ENCODE measurements around the gene NLGN4Y. TPM values are rescaled to one million over a fixed set of nuclear protein-coding genes. Genes with fewer than 3 reads are reported as not detected.
"Not testable (repeated sequence)": the region's sequence is repeated elsewhere in the genome, so short reads cannot be mapped to it uniquely, and the experiment has no call there.

NLGN4Y gene
- total RNA-seq, 1 experiment from 2014 or later = 17.0 TPM

GRCh38 chrY:14822201-14822600, 297.9 kb downstream of the NLGN4Y start:
- in situ Hi-C loops (cut with HindIII; ENCODE audit: low pct_unique_long_range_greater_than_20kb, low sequenced_read_pairs) = no loop called here
- DNase-seq (ENCODE audit: low read depth) = no peak

GRCh38 chrY:14822906-14823305, 298.6 kb downstream of the NLGN4Y start:
- in situ Hi-C loops (cut with HindIII; ENCODE audit: low pct_unique_long_range_greater_than_20kb, low sequenced_read_pairs) = no loop called here
- no peak for DNase-seq (ENCODE audit: low read depth)

GRCh38 chrY:14824583-14824982, 300.3 kb downstream of the NLGN4Y start:
- in situ Hi-C loops (cut with HindIII; ENCODE audit: low pct_unique_long_range_greater_than_20kb, low sequenced_read_pairs) = no loop called here
- no peak for DNase-seq (ENCODE audit: low read depth)

GRCh38 chrY:14825728-14826127, 301.4 kb downstream of the NLGN4Y start:
- DNase-seq (ENCODE audit: low read depth) = no peak
- in situ Hi-C loops (cut with HindIII; ENCODE audit: low pct_unique_long_range_greater_than_20kb, low sequenced_read_pairs) = no loop called here

GRCh38 chrY:14828531-14828930, 304.2 kb downstream of the NLGN4Y start:
- in situ Hi-C loops (cut with HindIII; ENCODE audit: low pct_unique_long_range_greater_than_20kb, low sequenced_read_pairs) = no loop called here
- no peak for DNase-seq (ENCODE audit: low read depth)

- in situ Hi-C loops (cut with HindIII; ENCODE audit: low pct_unique_long_range_greater_than_20kb, low sequenced_read_pairs) = no loop called here
- no peak for DNase-seq (ENCODE audit: low read depth)
Observed at GRCh38 chrY:14829366-14829885, 305.1 kb downstream of the NLGN4Y start.

- in situ Hi-C loops (cut with HindIII; ENCODE audit: low pct_unique_long_range_greater_than_20kb, low sequenced_read_pairs) = no loop called here
- DNase-seq (ENCODE audit: low read depth) = peak; percentile 0
Observed at GRCh38 chrY:14834103-14835060, 310.1 kb downstream of the NLGN4Y start.

GRCh38 chrY:14837466-14837865, 313.1 kb downstream of the NLGN4Y start:
- in situ Hi-C loops (cut with HindIII; ENCODE audit: low pct_unique_long_range_greater_than_20kb, low sequenced_read_pairs) = no loop called here
- DNase-seq (ENCODE audit: low read depth) = no peak

- in situ Hi-C loops (cut with HindIII; ENCODE audit: low pct_unique_long_range_greater_than_20kb, low sequenced_read_pairs) = no loop called here
- DNase-seq (ENCODE audit: low read depth) = no peak
Observed at GRCh38 chrY:14850734-14851133, 326.4 kb downstream of the NLGN4Y start.

- in situ Hi-C loops (cut with HindIII; ENCODE audit: low pct_unique_long_range_greater_than_20kb, low sequenced_read_pairs) = no loop called here
- DNase-seq (ENCODE audit: low read depth) = no peak
Observed at GRCh38 chrY:14860448-14860847, 336.1 kb downstream of the NLGN4Y start.

GRCh38 chrY:14861033-14861432, 336.7 kb downstream of the NLGN4Y start:
- DNase-seq (ENCODE audit: low read depth); in situ Hi-C loops (cut with HindIII; ENCODE audit: low pct_unique_long_range_greater_than_20kb, low sequenced_read_pairs): not testable (repeated sequence)

- no peak for DNase-seq (ENCODE audit: low read depth)
- in situ Hi-C loops (cut with HindIII; ENCODE audit: low pct_unique_long_range_greater_than_20kb, low sequenced_read_pairs) = no loop called here
Observed at GRCh38 chrY:14871971-14872370, 347.6 kb downstream of the NLGN4Y start.
